ENCODE results near the gene RBM20.
"Not testable (repeated sequence)": the region's sequence is repeated elsewhere in the genome, so short reads cannot be mapped to it uniquely, and the experiment has no call there.

The RBM20 gene

GRCh38 chr10:110613341-110613995 is 30.7 kb upstream of the RBM20 start:
- Histone ChIP-seq H3K9ac (no peak overlapping the region), H3K4me3 (no peak overlapping the region), H3K27ac (no peak overlapping the region), H3K36me3 (no peaks in the 10 kb centered on the region), H4K20me1 (no peaks in the 10 kb centered on the region), H3K4me2 (no peak overlapping the region), H3K4me1 (no peaks in the 10 kb centered on the region; the same call in 1 of the 2 replicates), H3K27me3 (no peaks in the 10 kb centered on the region), H3K9me3 (no peaks in the 10 kb centered on the region)
- TF ChIP-seq Cebpa-rat (IDR thresholded peaks at IDR 0.05), result no peak

DNA sequence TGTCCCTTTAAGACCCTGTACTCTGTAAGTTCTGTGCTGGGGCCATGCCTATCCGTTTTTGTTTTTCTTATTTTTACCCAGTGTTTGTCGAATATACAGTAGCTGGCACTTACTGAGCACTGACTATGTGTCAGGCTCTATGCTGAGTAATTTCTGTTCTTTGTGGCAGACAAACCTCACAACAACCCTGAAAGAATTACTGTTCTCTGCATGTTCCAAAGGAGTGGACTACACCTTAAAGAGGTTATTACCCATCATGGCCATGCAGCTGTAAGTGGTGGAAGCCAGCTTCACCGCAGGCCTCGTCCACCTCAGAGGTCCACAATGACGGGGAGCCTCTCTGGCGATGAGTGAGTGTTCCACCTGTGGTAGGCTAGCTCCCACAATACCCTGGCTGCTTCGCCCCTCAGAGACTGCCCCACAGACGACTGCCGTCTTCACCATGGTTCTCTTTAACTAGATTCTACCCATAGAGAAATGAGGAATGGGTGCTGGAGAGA is 30.1 kb upstream of the RBM20 start:
- H3K9ac ChIP-seq, result no peak overlapping the region
- H3K4me1 ChIP-seq, result no peaks in the 10 kb centered on the region; the same call in 1 of the 2 replicates
- H3K27me3 ChIP-seq, result no peaks in the 10 kb centered on the region
- TF ChIP-seq Cebpa-rat (IDR thresholded peaks at IDR 0.05), result no peak
- no peaks in the 10 kb centered on the region for H3K36me3 ChIP-seq
- H3K4me3 ChIP-seq, result no peak overlapping the region
- H3K9me3 ChIP-seq, result no peaks in the 10 kb centered on the region
- no peak overlapping the region for H3K27ac ChIP-seq
- H4K20me1 ChIP-seq, result no peaks in the 10 kb centered on the region
- H3K4me2 ChIP-seq, result no peak overlapping the region

- no peak for TF ChIP-seq Cebpa-rat (IDR thresholded peaks at IDR 0.05)
- no peak overlapping the region for H3K4me3 ChIP-seq
- no peaks in the 10 kb centered on the region for H3K27me3 ChIP-seq
- H4K20me1 ChIP-seq, result no peaks in the 10 kb centered on the region
- no peaks in the 10 kb centered on the region for H3K36me3 ChIP-seq
- no peak overlapping the region for H3K9ac ChIP-seq
- no peak overlapping the region for H3K27ac ChIP-seq
- H3K4me1 ChIP-seq, result no peaks in the 10 kb centered on the region; the same call in 1 of the 2 replicates
- no peak overlapping the region for H3K4me2 ChIP-seq
- no peaks in the 10 kb centered on the region for H3K9me3 ChIP-seq
These were observed 28.9 kb upstream of the RBM20 start for GRCh38 chr10:110615057-110615747.

DNA sequence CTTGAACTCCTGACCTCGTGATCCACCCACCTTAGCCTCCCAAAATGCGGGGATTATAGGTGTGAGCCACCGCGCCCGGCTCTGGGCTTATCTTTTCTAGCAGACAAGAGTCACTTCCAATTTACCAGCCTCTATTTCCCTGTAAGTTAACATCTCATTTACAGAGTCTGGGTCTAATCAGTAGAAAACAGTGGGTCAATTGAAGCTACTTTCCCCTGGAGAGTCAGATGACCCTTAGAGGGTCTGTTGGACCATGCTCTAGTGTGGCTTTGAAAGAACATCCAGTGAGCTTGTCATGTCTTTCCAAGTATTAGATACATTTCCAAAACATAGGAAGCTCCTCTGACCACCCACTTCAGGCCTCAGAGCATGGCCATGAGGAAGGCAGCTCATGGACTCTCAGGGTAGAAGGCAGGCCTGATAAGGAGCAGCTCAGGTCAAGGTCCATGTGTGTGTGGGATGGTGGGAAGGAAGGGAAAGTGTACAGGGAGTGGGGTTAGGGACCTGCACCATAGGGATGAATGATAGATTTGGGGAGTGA is 27.6 kb upstream of the RBM20 start:
- Histone ChIP-seq H3K9ac (no peak overlapping the region), H3K27me3 (no peaks in the 10 kb centered on the region), H3K36me3 (no peaks in the 10 kb centered on the region), H3K9me3 (no peaks in the 10 kb centered on the region), H3K4me1 (no peaks in the 10 kb centered on the region; the same call in 1 of the 2 replicates), H3K4me2 (no peak overlapping the region), H3K27ac (no peak overlapping the region), H4K20me1 (no peaks in the 10 kb centered on the region), H3K4me3 (no peak overlapping the region)
- no peak for TF ChIP-seq Cebpa-rat (IDR thresholded peaks at IDR 0.05)

DNA sequence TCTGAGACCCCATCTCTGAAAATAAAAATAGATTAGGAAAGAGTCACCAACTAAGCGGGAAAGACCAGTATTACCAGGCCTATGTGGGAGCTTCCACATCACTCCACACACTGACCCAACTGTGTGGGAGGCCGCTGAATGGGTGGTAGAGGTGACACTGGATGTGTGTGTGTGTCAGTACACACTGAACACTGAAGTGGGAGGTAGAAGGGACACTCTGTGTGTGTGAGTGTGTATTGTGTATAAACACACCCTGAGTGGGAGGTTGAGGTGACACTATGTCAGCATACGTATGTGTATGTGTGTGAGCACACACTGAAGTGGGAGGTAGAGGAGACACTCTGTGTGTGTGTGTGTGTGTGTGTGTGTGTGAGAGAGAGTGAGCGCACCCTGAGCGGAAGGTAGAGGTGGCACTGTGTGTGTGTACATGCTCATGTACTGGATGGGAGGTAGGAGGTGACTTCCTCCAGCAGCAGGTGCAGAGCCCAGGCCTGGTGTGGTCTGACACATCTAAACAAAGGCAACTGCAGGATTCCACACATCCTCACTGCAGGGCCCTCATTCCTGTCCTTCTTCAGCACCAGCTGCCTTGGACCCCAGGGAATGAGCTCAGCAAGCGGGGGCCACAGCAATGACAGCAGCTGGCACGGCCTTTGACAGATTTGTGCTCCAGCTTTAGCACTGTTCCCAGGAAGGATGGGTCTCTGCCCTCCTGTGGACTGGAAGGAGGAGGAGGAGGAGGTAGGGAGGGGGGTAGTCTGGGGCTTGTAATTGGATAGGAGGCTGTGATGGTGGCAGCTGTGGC is 26.5 kb upstream of the RBM20 start:
- Histone ChIP-seq H3K9ac (no peak overlapping the region), H3K9me3 (no peaks in the 10 kb centered on the region), H3K4me3 (no peak overlapping the region), H3K4me1 (no peaks in the 10 kb centered on the region; the same call in 1 of the 2 replicates), H3K36me3 (no peaks in the 10 kb centered on the region), H3K27me3 (no peaks in the 10 kb centered on the region), H3K4me2 (no peak overlapping the region), H3K27ac (no peak overlapping the region), H4K20me1 (no peaks in the 10 kb centered on the region)
- no peak for TF ChIP-seq Cebpa-rat (IDR thresholded peaks at IDR 0.05)

DNA sequence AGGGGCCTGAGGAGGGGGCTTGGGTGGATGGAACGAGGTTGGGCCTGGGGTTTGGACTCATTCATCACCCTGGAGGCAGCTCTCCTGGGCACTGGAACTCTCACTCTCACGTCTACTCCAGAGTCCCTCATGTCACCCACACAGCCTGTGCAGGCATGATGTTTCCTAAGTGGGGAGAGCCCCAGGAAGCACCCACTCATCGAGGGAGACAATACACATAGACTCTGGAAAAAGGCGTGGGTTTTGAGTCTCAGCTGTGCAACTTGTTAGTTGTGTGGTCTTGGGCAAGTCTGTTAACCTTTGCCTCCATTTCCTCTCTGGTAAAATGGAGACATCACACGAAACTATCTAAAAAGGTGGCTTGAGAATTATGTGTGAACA is 25.9 kb upstream of the RBM20 start:
- Histone ChIP-seq H3K27ac (no peak overlapping the region), H3K4me1 (no peaks in the 10 kb centered on the region; the same call in 1 of the 2 replicates), H3K36me3 (no peaks in the 10 kb centered on the region), H3K4me3 (no peak overlapping the region), H3K9ac (no peak overlapping the region), H4K20me1 (no peaks in the 10 kb centered on the region), H3K27me3 (no peaks in the 10 kb centered on the region), H3K9me3 (no peaks in the 10 kb centered on the region), H3K4me2 (no peak overlapping the region)
- no peak for TF ChIP-seq Cebpa-rat (IDR thresholded peaks at IDR 0.05)

GRCh38 chr10:110619514-110620397 is 24.4 kb upstream of the RBM20 start:
- Histone ChIP-seq H3K4me1 (no peaks in the 10 kb centered on the region; the same call in 1 of the 2 replicates), H3K4me3 (no peak overlapping the region), H3K27ac (no peak overlapping the region), H3K4me2 (no peak overlapping the region), H3K27me3 (no peaks in the 10 kb centered on the region), H3K36me3 (no peaks in the 10 kb centered on the region), H4K20me1 (no peaks in the 10 kb centered on the region), H3K9ac (no peak overlapping the region), H3K9me3 (no peaks in the 10 kb centered on the region)
- TF ChIP-seq Cebpa-rat (IDR thresholded peaks at IDR 0.05), result no peak

DNA sequence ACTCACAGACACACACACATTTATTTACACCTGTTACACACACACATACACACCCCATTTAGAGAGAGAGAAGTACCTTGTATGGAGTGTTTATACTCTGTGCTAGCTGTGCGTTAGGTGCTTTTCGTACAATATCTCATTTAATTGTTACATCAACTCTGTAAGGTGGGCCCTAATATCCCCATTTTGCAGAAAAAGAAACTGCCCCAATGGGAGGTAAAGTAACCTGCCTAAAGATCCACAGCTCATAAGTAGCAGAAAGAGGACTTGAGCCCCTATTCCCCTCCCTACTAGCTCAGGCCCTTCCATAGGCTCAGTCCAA is 23.8 kb upstream of the RBM20 start:
- H3K9ac ChIP-seq, result no peak overlapping the region
- no peaks in the 10 kb centered on the region for H3K36me3 ChIP-seq
- H3K4me1 ChIP-seq, result no peaks in the 10 kb centered on the region; the same call in 1 of the 2 replicates
- H3K27ac ChIP-seq, result no peak overlapping the region
- H4K20me1 ChIP-seq, result no peaks in the 10 kb centered on the region
- H3K27me3 ChIP-seq, result no peaks in the 10 kb centered on the region
- no peak for TF ChIP-seq Cebpa-rat (IDR thresholded peaks at IDR 0.05)
- H3K4me2 ChIP-seq, result no peak overlapping the region
- no peak overlapping the region for H3K4me3 ChIP-seq
- H3K9me3 ChIP-seq, result no peaks in the 10 kb centered on the region

DNA sequence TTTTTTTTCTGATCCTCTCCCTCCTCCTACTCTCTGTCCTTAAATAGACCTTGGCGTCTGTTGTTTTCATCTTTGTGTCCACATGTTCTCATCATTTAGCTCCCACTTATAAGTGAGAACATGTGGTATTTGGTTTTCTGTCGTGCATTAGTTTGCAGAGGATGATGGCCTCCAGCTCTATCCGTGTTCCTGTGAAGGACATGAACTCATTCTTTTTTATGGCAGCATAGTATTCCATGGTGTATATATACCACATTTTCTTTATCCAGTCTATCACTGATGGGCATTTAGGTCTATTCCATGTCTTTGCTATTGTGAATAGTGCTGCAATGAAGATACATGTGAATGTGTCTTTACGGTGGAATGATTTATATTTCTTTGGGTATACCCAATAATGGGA is 20.8 kb upstream of the RBM20 start:
- H3K27ac ChIP-seq, H3K9ac ChIP-seq, H3K4me3 ChIP-seq, H3K4me2 ChIP-seq, H3K4me1 ChIP-seq, H3K27me3 ChIP-seq, H4K20me1 ChIP-seq, H3K36me3 ChIP-seq, H3K9me3 ChIP-seq: not testable (repeated sequence)
